ENCODE measurements around the gene ITPR1. TPM values are rescaled to one million over a fixed set of nuclear protein-coding genes. Genes with fewer than 3 reads are reported as not detected.

The ITPR1 gene
- total and polyA plus RNA-seq, 2 experiments from 2014 or later, result 6.8 to 21.0 TPM

DNA sequence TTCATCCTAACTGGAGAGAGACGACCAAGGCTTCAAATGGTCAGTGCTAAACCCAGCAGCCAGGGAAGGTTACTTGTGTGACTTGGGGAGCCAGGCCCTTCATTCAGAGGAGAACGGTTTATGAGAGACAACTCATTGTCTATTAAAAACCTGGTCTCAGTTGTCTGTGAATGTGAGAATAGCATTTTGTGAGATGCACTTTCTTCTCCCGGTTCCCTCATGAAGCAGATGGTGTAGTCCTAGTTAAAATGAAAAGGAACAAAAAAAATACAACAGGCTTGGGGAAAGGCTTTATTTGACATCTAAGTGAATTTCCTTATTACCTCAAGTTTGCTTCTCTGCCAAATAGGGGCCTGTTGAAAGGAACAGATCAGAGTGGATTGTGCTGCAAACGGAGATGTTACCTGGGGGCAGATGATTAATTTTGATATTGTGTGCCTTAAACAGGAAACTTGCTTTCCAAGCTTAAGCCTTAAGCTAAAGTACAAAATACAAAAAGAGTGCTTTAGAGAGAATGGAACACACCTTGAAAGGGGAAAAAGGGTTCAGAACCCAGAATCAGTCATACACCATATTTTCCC, 283.3 kb downstream of the ITPR1 start (continued):
- TF ChIP-seq, protein P1, sequence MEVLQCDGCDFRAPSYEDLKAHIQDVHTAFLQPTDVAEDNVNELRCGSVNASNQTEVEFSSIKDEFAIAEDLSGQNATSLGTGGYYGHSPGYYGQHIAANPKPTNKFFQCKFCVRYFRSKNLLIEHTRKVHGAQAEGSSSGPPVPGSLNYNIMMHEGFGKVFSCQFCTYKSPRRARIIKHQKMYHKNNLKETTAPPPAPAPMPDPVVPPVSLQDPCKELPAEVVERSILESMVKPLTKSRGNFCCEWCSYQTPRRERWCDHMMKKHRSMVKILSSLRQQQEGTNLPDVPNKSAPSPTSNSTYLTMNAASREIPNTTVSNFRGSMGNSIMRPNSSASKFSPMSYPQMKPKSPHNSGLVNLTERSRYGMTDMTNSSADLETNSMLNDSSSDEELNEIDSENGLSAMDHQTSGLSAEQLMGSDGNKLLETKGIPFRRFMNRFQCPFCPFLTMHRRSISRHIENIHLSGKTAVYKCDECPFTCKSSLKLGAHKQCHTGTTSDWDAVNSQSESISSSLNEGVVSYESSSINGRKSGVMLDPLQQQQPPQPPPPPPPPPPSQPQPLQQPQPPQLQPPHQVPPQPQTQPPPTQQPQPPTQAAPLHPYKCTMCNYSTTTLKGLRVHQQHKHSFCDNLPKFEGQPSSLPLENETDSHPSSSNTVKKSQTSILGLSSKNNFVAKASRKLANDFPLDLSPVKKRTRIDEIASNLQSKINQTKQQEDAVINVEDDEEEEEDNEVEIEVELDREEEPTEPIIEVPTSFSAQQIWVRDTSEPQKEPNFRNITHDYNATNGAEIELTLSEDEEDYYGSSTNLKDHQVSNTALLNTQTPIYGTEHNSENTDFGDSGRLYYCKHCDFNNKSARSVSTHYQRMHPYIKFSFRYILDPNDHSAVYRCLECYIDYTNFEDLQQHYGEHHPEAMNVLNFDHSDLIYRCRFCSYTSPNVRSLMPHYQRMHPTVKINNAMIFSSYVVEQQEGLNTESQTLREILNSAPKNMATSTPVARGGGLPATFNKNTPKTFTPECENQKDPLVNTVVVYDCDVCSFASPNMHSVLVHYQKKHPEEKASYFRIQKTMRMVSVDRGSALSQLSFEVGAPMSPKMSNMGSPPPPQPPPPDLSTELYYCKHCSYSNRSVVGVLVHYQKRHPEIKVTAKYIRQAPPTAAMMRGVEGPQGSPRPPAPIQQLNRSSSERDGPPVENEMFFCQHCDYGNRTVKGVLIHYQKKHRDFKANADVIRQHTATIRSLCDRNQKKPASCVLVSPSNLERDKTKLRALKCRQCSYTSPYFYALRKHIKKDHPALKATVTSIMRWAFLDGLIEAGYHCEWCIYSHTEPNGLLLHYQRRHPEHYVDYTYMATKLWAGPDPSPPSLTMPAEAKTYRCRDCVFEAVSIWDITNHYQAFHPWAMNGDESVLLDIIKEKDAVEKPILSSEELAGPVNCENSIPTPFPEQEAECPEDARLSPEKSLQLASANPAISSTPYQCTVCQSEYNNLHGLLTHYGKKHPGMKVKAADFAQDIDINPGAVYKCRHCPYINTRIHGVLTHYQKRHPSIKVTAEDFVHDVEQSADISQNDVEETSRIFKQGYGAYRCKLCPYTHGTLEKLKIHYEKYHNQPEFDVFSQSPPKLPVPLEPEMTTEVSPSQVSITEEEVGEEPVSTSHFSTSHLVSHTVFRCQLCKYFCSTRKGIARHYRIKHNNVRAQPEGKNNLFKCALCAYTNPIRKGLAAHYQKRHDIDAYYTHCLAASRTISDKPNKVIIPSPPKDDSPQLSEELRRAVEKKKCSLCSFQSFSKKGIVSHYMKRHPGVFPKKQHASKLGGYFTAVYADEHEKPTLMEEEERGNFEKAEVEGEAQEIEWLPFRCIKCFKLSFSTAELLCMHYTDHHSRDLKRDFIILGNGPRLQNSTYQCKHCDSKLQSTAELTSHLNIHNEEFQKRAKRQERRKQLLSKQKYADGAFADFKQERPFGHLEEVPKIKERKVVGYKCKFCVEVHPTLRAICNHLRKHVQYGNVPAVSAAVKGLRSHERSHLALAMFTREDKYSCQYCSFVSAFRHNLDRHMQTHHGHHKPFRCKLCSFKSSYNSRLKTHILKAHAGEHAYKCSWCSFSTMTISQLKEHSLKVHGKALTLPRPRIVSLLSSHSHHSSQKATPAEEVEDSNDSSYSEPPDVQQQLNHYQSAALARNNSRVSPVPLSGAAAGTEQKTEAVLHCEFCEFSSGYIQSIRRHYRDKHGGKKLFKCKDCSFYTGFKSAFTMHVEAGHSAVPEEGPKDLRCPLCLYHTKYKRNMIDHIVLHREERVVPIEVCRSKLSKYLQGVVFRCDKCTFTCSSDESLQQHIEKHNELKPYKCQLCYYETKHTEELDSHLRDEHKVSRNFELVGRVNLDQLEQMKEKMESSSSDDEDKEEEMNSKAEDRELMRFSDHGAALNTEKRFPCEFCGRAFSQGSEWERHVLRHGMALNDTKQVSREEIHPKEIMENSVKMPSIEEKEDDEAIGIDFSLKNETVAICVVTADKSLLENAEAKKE (CRISPR knock-in tag; IDR thresholded peaks at IDR 0.05), result no peak
- TF ChIP-seq STAT1 (IDR thresholded peaks at IDR 0.05; ENCODE audit: unreplicated experiment) (no peak), JUNB (IDR thresholded peaks at IDR 0.05; ENCODE audit: unreplicated experiment) (no peak)

DNA sequence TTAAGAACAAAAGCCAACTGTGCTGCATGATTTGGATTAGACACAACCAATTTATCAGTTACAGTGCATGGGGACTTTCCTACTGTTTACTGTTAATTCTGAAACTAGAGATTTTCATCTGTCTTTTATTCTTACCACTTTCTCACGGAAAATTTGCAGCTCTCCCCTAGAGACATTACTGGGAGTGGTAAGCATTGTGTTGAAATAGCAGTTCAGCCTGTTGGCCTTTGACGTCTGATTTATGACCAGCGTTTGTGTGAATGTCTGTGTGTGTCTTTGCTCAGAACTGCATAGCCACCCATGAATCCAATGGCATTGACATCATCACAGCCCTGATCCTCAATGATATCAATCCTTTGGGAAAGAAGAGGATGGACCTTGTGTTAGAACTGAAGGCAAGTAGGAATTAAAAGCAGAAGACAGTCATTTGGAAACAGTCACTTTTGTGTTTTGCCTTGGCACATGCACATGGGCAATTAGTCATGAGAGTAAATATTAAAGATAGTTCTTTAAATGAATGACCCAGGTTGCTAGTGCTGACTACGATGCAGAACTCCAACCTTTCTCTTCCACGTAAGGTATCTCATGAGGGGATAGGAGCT, 283.9 kb downstream of the ITPR1 start:
- Histone ChIP-seq H3K79me2 (replicated peaks; ENCODE audit: insufficient read depth) (no peaks in the 10 kb centered on the region), H3K9me2 (ENCODE audit: insufficient read depth) (no peaks in the 10 kb centered on the region), H3K27ac (ENCODE audit: low read depth) (no peak overlapping the region), H3K4me3 (no peak overlapping the region), H4K20me1 (replicated peaks; ENCODE audit: insufficient read depth) (no peaks in the 10 kb centered on the region), H2AFZ (no peak overlapping the region), H3K36me3 (ENCODE audit: insufficient read depth) (no peaks in the 10 kb centered on the region), H3K27me3 (ENCODE audit: insufficient read depth) (no peaks in the 10 kb centered on the region), H3K4me2 (no peak overlapping the region), H3K4me1 (ENCODE audit: insufficient read depth) (no peaks in the 10 kb centered on the region), H3F3A (replicated peaks; ENCODE audit: low read depth) (no peaks in the 10 kb centered on the region)
- TF ChIP-seq, protein P2, sequence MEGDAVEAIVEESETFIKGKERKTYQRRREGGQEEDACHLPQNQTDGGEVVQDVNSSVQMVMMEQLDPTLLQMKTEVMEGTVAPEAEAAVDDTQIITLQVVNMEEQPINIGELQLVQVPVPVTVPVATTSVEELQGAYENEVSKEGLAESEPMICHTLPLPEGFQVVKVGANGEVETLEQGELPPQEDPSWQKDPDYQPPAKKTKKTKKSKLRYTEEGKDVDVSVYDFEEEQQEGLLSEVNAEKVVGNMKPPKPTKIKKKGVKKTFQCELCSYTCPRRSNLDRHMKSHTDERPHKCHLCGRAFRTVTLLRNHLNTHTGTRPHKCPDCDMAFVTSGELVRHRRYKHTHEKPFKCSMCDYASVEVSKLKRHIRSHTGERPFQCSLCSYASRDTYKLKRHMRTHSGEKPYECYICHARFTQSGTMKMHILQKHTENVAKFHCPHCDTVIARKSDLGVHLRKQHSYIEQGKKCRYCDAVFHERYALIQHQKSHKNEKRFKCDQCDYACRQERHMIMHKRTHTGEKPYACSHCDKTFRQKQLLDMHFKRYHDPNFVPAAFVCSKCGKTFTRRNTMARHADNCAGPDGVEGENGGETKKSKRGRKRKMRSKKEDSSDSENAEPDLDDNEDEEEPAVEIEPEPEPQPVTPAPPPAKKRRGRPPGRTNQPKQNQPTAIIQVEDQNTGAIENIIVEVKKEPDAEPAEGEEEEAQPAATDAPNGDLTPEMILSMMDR (conservative IDR thresholded peaks at IDR 0.05; ENCODE audit: low read depth in 2 of 2), result no peak
- no peak for TF ChIP-seq NANOG (IDR thresholded peaks at IDR 0.05; ENCODE audit: borderline replicate concordance)
- TF ChIP-seq, protein P1 (CRISPR knock-in tag; IDR thresholded peaks at IDR 0.05), result no peak
- Mint-ChIP-seq H3K27me3 (ENCODE audit: insufficient read depth, low read depth, poor library complexity) (peaks cover 4% of the 10 kb centered on the region), H3K27ac (no peak overlapping the region), H3K4me3 (no peak overlapping the region), H3K9me3 (no peaks in the 10 kb centered on the region), H3K36me3 (ENCODE audit: low read depth) (no peaks in the 10 kb centered on the region), H3K4me1 (peaks cover 10% of the 10 kb centered on the region)
- DNase-seq (ENCODE audit: low spot score) (no peak), ATAC-seq (no peak)

Measured in GM23338 (cell line).